Esophagus squamous epithelium (tissue), 5 donors: ENCODE data around the gene CUL3. TPM values are rescaled to one million over a fixed set of nuclear protein-coding genes. Genes with fewer than 3 reads are reported as not detected.

ENCODE experiments used
- DNase-seq: peaks from one replicate; lab custom pipeline; 2025; lab: John Stamatoyannopoulos, UW
- H3K27ac ChIP-seq, 4 donors: fragments of 200-600 bp; sonication (generic); one replicate each; pipeline ENCODE4 v1.5.1; 2016 to 2019; ENCODE audit warnings: mild to moderate bottlenecking in 1 of 4
- H3K27me3 ChIP-seq, 4 donors: fragments of 200-600 bp; sonication (generic); 1 replicate in 3 of 4; 2 replicates in 1 of 4; pipeline versions ENCODE4 v1.5.1 to v1.6.0; 2017 to 2021; ENCODE audit warnings: antibody characterized with exemption in 1 of 4
- H3K36me3 ChIP-seq, 3 donors: fragments of 200-600 bp; sonication (generic); one replicate each; pipeline ENCODE4 v1.5.1; 2016 to 2019
- H3K4me1 ChIP-seq, 3 donors: fragments of 200-600 bp; sonication (generic); one replicate each; pipeline ENCODE4 v1.5.1; 2017 to 2019
- H3K4me3 ChIP-seq, 4 donors: fragments of 200-600 bp; sonication (generic); 1 replicate in 3 of 4; 2 replicates in 1 of 4; pipeline ENCODE4 v1.5.1; 2016 to 2019; ENCODE audit warnings: mild to moderate bottlenecking in 2 of 4, moderate library complexity in 1 of 4
- H3K9me3 ChIP-seq, 3 donors: fragments of 200-600 bp; sonication (generic); one replicate each; pipeline ENCODE4 v1.5.1; 2016 to 2019
- POLR2A ChIP-seq, 4 donors: fragments of 450-650 bp; IDR thresholded peaks; one replicate each; pipeline ENCODE4 v1.6.1; 2017; ENCODE audit warnings: antibody characterized with exemption in 4 of 4, mild to moderate bottlenecking in 4 of 4, moderate library complexity in 3 of 4
- WGBS, 2 donors: methylation state at CpG; one replicate each; pipeline ENCODE4 v1.1.5; 2018; 5-methylcytosine and 5-hydroxymethylcytosine counted together
- intact Hi-C: fragments of 100-400 bp; cut with DNase I; formaldehyde crosslinking; loops from one replicate; pipeline ENCODE4 v1.15.0; 2022
- total RNA-seq, 4 donors: library from RNA; depleted of rRNA; stranded (reverse); fragments of >200 nt; gene quantifications; one replicate each; pipeline ENCODE4 v1.1.0, GENCODE V29; 2016
- TF ChIP-seq, protein P1 (sequence below), 6 experiments: fragments of 450-650 bp in 4 of 6; fragments of 200-600 bp in 2 of 6; sonication (generic) in 2 of 6; IDR thresholded peaks; one replicate each; pipeline ENCODE4 v1.5.1; 2016 to 2019; ENCODE audit warnings: antibody characterized with exemption in 6 of 6, mild to moderate bottlenecking in 4 of 6, moderate library complexity in 4 of 6
- donor health status: DM: yes; HTN: yes; CAD: no.

CUL3 gene
- total RNA-seq, 4 donors from 2014 or later, result 59.7 to 91.4 (median 85.2) TPM

DNA sequence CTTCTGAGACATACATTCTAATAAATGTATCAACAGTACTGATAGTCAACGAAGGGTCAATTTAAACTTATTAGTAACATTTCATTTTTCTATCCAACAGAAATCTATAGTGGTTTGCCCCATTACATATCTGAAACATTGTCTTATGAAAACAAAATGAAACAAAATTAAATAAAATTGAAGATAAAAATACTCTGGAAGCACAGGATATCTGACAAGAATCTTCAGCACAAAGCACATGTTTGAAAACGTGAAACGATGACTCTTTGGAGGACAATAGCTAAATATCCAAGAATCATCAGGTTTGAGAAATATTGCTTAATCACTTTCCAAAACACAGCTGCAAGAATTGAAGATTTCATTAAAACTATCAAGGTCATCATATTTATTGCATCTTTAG lies 112.3 kb downstream of the CUL3 start:
- H3K36me3 ChIP-seq, result peaks cover 0 to 54% (median 20%) of the 10 kb centered on the region in 3 donors
- H3K9me3 ChIP-seq, result no peaks in the 10 kb centered on the region
- no peaks in the 10 kb centered on the region for H3K4me1 ChIP-seq
- no peak overlapping the region for H3K27ac ChIP-seq
- H3K4me3 ChIP-seq, result no peak overlapping the region
- intact Hi-C loops, result no loop called here
- WGBS, 2 donors, result 88 to 95% methylated on average over 3 of the region's 3 CpGs
- TF ChIP-seq, protein P1, sequence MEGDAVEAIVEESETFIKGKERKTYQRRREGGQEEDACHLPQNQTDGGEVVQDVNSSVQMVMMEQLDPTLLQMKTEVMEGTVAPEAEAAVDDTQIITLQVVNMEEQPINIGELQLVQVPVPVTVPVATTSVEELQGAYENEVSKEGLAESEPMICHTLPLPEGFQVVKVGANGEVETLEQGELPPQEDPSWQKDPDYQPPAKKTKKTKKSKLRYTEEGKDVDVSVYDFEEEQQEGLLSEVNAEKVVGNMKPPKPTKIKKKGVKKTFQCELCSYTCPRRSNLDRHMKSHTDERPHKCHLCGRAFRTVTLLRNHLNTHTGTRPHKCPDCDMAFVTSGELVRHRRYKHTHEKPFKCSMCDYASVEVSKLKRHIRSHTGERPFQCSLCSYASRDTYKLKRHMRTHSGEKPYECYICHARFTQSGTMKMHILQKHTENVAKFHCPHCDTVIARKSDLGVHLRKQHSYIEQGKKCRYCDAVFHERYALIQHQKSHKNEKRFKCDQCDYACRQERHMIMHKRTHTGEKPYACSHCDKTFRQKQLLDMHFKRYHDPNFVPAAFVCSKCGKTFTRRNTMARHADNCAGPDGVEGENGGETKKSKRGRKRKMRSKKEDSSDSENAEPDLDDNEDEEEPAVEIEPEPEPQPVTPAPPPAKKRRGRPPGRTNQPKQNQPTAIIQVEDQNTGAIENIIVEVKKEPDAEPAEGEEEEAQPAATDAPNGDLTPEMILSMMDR (IDR thresholded peaks at IDR 0.05), result no peak
- TF ChIP-seq POLR2A (IDR thresholded peaks at IDR 0.05), result no peak
- no peaks in the 10 kb centered on the region for H3K27me3 ChIP-seq
- DNase-seq, result no peak

DNA sequence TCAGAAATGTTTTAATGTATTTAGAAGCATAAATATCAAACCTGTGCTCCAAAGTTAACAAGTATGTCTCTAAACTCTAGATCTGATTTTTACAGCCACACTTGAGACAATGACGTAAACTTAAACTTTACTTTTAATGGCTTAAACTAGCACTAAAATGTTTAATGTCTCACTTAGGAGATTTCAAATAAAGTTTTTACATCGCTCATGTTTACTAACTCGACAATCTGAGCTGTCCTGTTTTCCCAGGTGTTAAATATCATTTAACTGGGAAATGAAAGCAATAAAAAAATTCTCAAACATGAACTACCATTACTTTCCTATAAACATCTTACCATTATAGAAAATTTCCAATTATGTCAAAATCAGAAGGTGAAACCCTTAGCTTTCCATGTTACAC lies 113.0 kb downstream of the CUL3 start:
- H3K36me3 ChIP-seq, result peaks cover 0 to 48% (median 13%) of the 10 kb centered on the region in 3 donors
- WGBS, 2 donors, result 92 to 95% methylated on average over 3 of the region's 3 CpGs
- no peak for TF ChIP-seq POLR2A (IDR thresholded peaks at IDR 0.05)
- TF ChIP-seq, protein P1 (IDR thresholded peaks at IDR 0.05), result no peak
- no peaks in the 10 kb centered on the region for H3K9me3 ChIP-seq
- H3K4me1 ChIP-seq, result no peaks in the 10 kb centered on the region
- no peak overlapping the region for H3K27ac ChIP-seq
- no peak overlapping the region for H3K4me3 ChIP-seq
- no peaks in the 10 kb centered on the region for H3K27me3 ChIP-seq
- intact Hi-C loops, result no loop called here
- no peak for DNase-seq

DNA sequence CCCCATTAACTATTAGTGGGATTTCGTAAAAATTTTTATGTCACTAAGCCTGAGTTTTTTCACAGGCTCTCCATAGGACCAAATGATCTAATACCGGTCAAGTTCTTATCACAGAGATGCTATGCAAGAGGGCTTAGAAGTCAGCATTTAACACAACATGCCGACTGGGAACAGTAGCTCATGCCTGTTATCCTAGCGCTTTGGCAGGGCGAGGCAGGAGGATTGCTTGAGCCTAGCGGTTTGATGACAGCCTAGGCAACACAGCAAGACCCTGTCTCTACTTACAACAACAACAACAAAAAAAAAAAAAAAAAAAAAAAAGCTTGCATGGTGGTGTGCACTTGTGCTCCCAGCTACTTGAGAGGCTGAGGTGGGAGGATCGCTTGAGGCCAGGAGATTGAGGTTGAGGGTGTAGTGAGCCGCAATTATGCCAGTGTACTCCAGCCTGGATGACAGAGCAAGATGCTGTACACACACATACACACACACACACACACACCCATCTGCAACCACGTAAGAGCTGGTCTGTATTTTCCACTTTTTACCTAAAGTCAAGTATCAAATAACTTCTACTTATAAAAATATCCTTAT lies 115.7 kb downstream of the CUL3 start:
- Histone ChIP-seq H3K36me3 (peaks cover 0 to 21% (median 6%) of the 10 kb centered on the region in 3 donors), H3K27me3 (no peaks in the 10 kb centered on the region), H3K4me3 (no peak overlapping the region), H3K27ac (no peak overlapping the region), H3K9me3 (no peaks in the 10 kb centered on the region), H3K4me1 (no peaks in the 10 kb centered on the region)
- DNase-seq, result no peak
- intact Hi-C loops, result no loop called here
- 79 to 88% methylated on average over 7 to 9 of the region's 9 CpGs for WGBS, 2 donors
- TF ChIP-seq POLR2A (IDR thresholded peaks at IDR 0.05), result no peak

DNA sequence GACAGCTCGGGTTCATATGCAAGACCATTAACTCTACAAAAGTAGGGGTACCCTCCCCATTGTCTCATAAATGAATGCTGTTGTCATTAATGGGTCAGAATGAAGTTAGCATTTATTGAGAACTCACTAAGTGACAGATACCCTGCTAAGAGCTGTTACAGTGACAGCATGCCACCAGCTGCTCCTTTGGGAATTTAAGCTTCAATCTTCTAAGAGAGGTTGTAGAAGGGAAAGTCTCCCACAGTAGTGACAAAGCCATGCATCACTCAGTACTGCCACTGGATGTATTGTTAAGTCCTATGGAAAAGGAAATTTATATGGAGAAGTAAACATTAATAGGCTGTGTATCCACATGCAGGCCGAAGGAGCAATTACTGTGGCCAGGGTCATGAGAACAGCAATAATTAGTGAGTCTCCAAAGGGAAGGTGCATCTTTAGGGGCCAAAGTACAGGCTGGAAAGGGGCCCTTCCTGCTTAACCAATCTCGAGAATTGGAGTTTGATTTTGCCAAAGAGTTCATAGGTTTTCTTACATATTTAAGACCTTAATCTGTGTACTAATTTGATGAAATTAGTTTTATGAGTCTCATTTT lies 118.8 kb downstream of the CUL3 start:
- no peak for TF ChIP-seq POLR2A (IDR thresholded peaks at IDR 0.05)
- TF ChIP-seq, protein P1 (IDR thresholded peaks at IDR 0.05), result no peak
- H3K4me1 ChIP-seq, result no peaks in the 10 kb centered on the region
- no peak for DNase-seq
- no peak overlapping the region for H3K4me3 ChIP-seq
- intact Hi-C loops, result no loop called here
- no peaks in the 10 kb centered on the region for H3K27me3 ChIP-seq
- WGBS, 2 donors, result 64 to 72% methylated on average over 3 of the region's 3 CpGs
- H3K27ac ChIP-seq, result no peak overlapping the region
- no peaks in the 10 kb centered on the region for H3K36me3 ChIP-seq
- H3K9me3 ChIP-seq, result no peaks in the 10 kb centered on the region

DNA sequence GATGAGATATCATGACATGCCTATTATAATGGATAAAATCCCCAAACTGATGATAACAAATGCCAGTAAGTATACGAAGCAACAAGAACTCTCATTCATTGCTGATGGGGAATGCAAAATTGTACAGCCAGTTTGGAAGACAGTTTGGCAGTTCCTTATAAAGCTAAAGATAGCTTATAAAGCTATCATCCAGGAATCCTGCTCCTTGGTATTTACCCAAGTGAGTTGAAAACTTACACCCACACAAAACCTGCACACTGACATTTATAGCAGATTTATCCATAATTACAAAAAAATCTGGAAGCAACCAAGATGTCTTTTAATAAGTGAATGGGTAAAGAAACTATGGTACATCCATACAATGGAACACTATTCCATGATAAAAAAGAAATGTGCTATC lies 123.8 kb downstream of the CUL3 start:
- Histone ChIP-seq H3K27ac (no peak overlapping the region), H3K36me3 (no peaks in the 10 kb centered on the region), H3K4me3 (no peak overlapping the region), H3K4me1 (no peaks in the 10 kb centered on the region), H3K27me3 (no peaks in the 10 kb centered on the region), H3K9me3 (no peaks in the 10 kb centered on the region)
- DNase-seq, result no peak
- 67 to 81% methylated on average over 1 of the region's 1 CpG for WGBS, 2 donors
- intact Hi-C loops, result no loop called here
- TF ChIP-seq, protein P1 (IDR thresholded peaks at IDR 0.05), result no peak
- TF ChIP-seq POLR2A (IDR thresholded peaks at IDR 0.05), result no peak
